K562 (cell line): ENCODE data around the gene ZNF451. TPM values are rescaled to one million over a fixed set of nuclear protein-coding genes. Genes with fewer than 3 reads are reported as not detected.
A peak's percentile ranks its signal among the peaks of the same experiment; 100 is the strongest.

Experiments
- ATAC-seq: fragments of 200-7000 bp; cut with Tn5 transposase; 3 replicates; pipeline ENCODE4 v1.9.1; 2020; ENCODE audit warnings: moderate library complexity
- BruUV-seq: library from RNA; stranded (reverse); fragments of 400-500 nt; replicated peaks from 2 replicates; lab custom pipeline; 2021; lab: Mats Ljungman, UMichigan
- CTCF ChIA-PET: fragments of 300-600 bp; formaldehyde crosslinking; extraction: SDS; loops from one replicate; lab custom pipeline; 2021; ENCODE audit warnings: low intra/inter-chr PET ratio; lab: Yijun Ruan, JAX
- POLR2A ChIA-PET: fragments of 300-600, 350-650 bp; sonication (Branson Sonifier 250); formaldehyde crosslinking; extraction: SDS; loops from one replicate; lab custom pipeline; 2021; ENCODE audit warnings: antibody characterized with exemption, inconsistent platforms; lab: Yijun Ruan, JAX
- DNase-seq, 4 experiments: peaks; one replicate each; pipeline versions ENCODE4 v3.0.0 to v3.0.0-alpha.2; 2011 to 2018; ENCODE audit warnings: low spot score in 3 of 4, mixed read lengths in 3 of 4; ENCODE audit errors: extremely low read depth in 1 of 4
- FAIRE-seq: peaks from 2 replicates; lab custom pipeline; 2011; peaks lifted over from hg19 to GRCh38; lab: Jason Lieb, UNC
- H2AFZ ChIP-seq: 2 replicates; pipeline ENCODE4 v1.6.0; 2011; ENCODE audit warnings: low read depth, low read length, control low read depth, inconsistent platforms
- H3K27ac ChIP-seq: fragments of 200-600 bp; 3 replicates; pipeline ENCODE4 v1.8.0; 2011; ENCODE audit warnings: low read depth, mild to moderate bottlenecking, control low read depth, inconsistent platforms, low read length, moderate library complexity, mixed read lengths; ENCODE audit errors: extremely low read depth
- H3K27me3 ChIP-seq, 2 experiments: fragments of 300-600 bp in 1 of 2; 2 replicates in 1 of 2; 3 replicates in 1 of 2; pipeline versions ENCODE4 v1.6.0 to v1.8.0; 2011; ENCODE audit warnings: inconsistent platforms in 2 of 2, low read length in 2 of 2, mild to moderate bottlenecking in 1 of 2, mixed read lengths in 1 of 2, moderate library complexity in 1 of 2; ENCODE audit not compliant: control insufficient read depth in 2 of 2, insufficient read depth in 2 of 2
- H3K36me3 ChIP-seq: fragments of 300-600 bp; 3 replicates; pipeline ENCODE4 v1.8.0; 2011; ENCODE audit warnings: mild to moderate bottlenecking, low read length, inconsistent platforms; ENCODE audit not compliant: control insufficient read depth, insufficient read depth
- H3K4me1 ChIP-seq, 2 experiments: fragments of 200-600 bp in 1 of 2; replicated peaks in 1 of 2; 2 replicates in 1 of 2; 3 replicates in 1 of 2; pipeline versions ENCODE4 v1.5.1 to v1.8.0; 2011; ENCODE audit warnings: inconsistent platforms in 2 of 2, low read length in 2 of 2, mild to moderate bottlenecking in 1 of 2, mixed read lengths in 1 of 2, moderate library complexity in 1 of 2; ENCODE audit not compliant: control insufficient read depth in 2 of 2, insufficient read depth in 2 of 2
- H3K4me2 ChIP-seq: 2 replicates; pipeline ENCODE4 v1.6.1; 2011; ENCODE audit warnings: low read length, control low read depth, inconsistent platforms, mixed read lengths; ENCODE audit not compliant: insufficient read depth
- H3K4me3 ChIP-seq: fragments of 200-600 bp; sonication (generic), shearing (Covaris generic); 2 replicates; pipeline ENCODE4 v1.5.1; 2016; ENCODE audit warnings: control low read depth, inconsistent platforms
- H3K79me2 ChIP-seq: fragments of 200-600 bp; 3 replicates; pipeline ENCODE4 v1.8.0; 2011; ENCODE audit warnings: low read length, inconsistent platforms; ENCODE audit not compliant: control insufficient read depth, insufficient read depth
- H3K9ac ChIP-seq, 2 experiments: 2 replicates each; pipeline versions ENCODE4 v1.6.0 to v1.6.1; 2011; ENCODE audit warnings: low read depth in 2 of 2, low read length in 2 of 2, control low read depth in 1 of 2, inconsistent platforms in 1 of 2, mild to moderate bottlenecking in 1 of 2, mixed read lengths in 1 of 2; ENCODE audit not compliant: insufficient read depth in 1 of 2
- H3K9me1 ChIP-seq: one replicate; pipeline ENCODE4 v1.6.0; 2011; ENCODE audit warnings: inconsistent platforms, mild to moderate bottlenecking, low read length, moderate library complexity; ENCODE audit not compliant: control insufficient read depth, insufficient read depth
- H3K9me3 ChIP-seq: replicated peaks from 2 replicates; pipeline ENCODE4 v1.5.1; 2011; ENCODE audit warnings: low read depth, low read length, inconsistent platforms; ENCODE audit not compliant: control insufficient read depth, insufficient read depth
- H4K20me1 ChIP-seq: replicated peaks from 2 replicates; pipeline ENCODE4 v1.6.1; 2011; ENCODE audit warnings: low read length, inconsistent platforms, mixed read lengths; ENCODE audit not compliant: control insufficient read depth, insufficient read depth
- ADNP ChIP-seq: fragments of 200-800 bp; sonication (Bioruptor generic); IDR thresholded peaks from 2 replicates; pipeline ENCODE4 v1.6.1; 2016; ENCODE audit warnings: missing genetic modification characterization, missing compliant biosample characterization
- CBFA2T3 ChIP-seq: fragments of 450-650 bp; IDR thresholded peaks from 2 replicates; pipeline ENCODE4 v1.6.1; 2017
- DNMT1 ChIP-seq: fragments of 450-650 bp; IDR thresholded peaks from 2 replicates; pipeline ENCODE4 v1.6.1; 2016; ENCODE audit warnings: antibody characterized with exemption, mild to moderate bottlenecking
- EP400 ChIP-seq: fragments of 450-650 bp; IDR thresholded peaks from 2 replicates; pipeline ENCODE4 v1.6.1; 2017; ENCODE audit warnings: antibody characterized with exemption, mild to moderate bottlenecking, moderate library complexity
- ETS1 ChIP-seq: conservative IDR thresholded peaks from 2 replicates; pipeline ENCODE4 v1.6.1; 2011; ENCODE audit warnings: low read depth, mild to moderate bottlenecking, low read length; ENCODE audit not compliant: control insufficient read depth
- KLF6 ChIP-seq: fragments of 250-450 bp; sonication (Bioruptor Pico); IDR thresholded peaks from 2 replicates; pipeline ENCODE4 v1.4.0; 2020; ENCODE audit warnings: mild to moderate bottlenecking, moderate library complexity, borderline replicate concordance
- NCOA2 ChIP-seq, 2 experiments: fragments of 450-650 bp; IDR thresholded peaks; 2 replicates each; pipeline ENCODE4 v1.6.1; 2018; ENCODE audit warnings: mild to moderate bottlenecking in 2 of 2, moderate library complexity in 1 of 2; ENCODE audit not compliant: partially characterized antibody in 2 of 2
- NELFE ChIP-seq: IDR thresholded peaks from 2 replicates; pipeline ENCODE4 v1.6.1; 2011; ENCODE audit warnings: mild to moderate bottlenecking; ENCODE audit not compliant: insufficient read depth, insufficient read length
- NKRF ChIP-seq: fragments of 450-650 bp; IDR thresholded peaks from 2 replicates; pipeline ENCODE4 v1.6.1; 2016; ENCODE audit warnings: borderline replicate concordance
- POLR2A ChIP-seq: fragments of 450-650 bp; conservative IDR thresholded peaks from 2 replicates; pipeline ENCODE4 v1.6.1; 2016
- SMAD2 ChIP-seq: fragments of 150-350 bp; IDR thresholded peaks from 2 replicates; pipeline ENCODE4 v1.6.1; 2014; ENCODE audit warnings: low read depth, mild to moderate bottlenecking, low read length
- SRF ChIP-seq, 2 experiments: fragments of 250-450, 450-650 bp in 1 of 2; sonication (Bioruptor Pico) in 1 of 2; sonication (generic) in 1 of 2; formaldehyde crosslinking; IDR thresholded peaks; 2 replicates each; pipeline versions ENCODE4 v1.5.0 to v1.5.1; 2020 to 2022; ENCODE audit warnings: mild to moderate bottlenecking in 1 of 2, missing genetic modification reagents in 1 of 2
- SUPT5H ChIP-seq: fragments of 450-650 bp; IDR thresholded peaks from 2 replicates; pipeline ENCODE4 v1.6.1; 2016
- ZC3H8 ChIP-seq: fragments of 450-650 bp; IDR thresholded peaks from 2 replicates; pipeline ENCODE4 v1.6.1; 2017
- ZNF445 ChIP-seq: fragments of 250-450 bp; sonication (Bioruptor Pico); IDR thresholded peaks from 2 replicates; pipeline ENCODE4 v1.4.0; 2020; ENCODE audit warnings: low read depth, mild to moderate bottlenecking, moderate library complexity
- WGBS: fragments of 100-300 bp; shearing (Covaris generic); methylation state at CpG from one replicate; pipeline ENCODE4 v1.1.6; 2016; ENCODE audit warnings: low coverage, mixed read lengths; ENCODE audit not compliant: insufficient coverage; ENCODE audit errors: missing lambda C conversion rate; 5-methylcytosine and 5-hydroxymethylcytosine counted together
- in situ Hi-C: fragments of 300-500 bp; cut with MboI; formaldehyde crosslinking; loops from 4 replicates; pipeline ENCODE4 v1.15.0; 2018; ENCODE audit warnings: inconsistent platforms, mixed read lengths
- intact Hi-C: fragments of 100-400 bp; cut with micrococcal nuclease; formaldehyde crosslinking; loops from 2 replicates; pipeline ENCODE4 v1.14.2; 2022
- polyA plus RNA-seq, 8 experiments: library from polyadenylated mRNA; depleted of rRNA in 4 of 8; stranded (reverse) in 5 of 8; unstranded in 3 of 8; fragments of >200 nt; fragmentation: Nextera tagmentation in 2 of 8; fragmentation: Illumina TruSeq in 1 of 8; extraction: Ambion mirVana in 2 of 8; extraction: Trizol in 1 of 8; gene quantifications; 2 replicates each; pipeline versions ENCODE4 v1.2.1 to v1.2.3, GENCODE V29; 2011 to 2014; ENCODE audit warnings: inconsistent platforms in 1 of 8, missing spikeins in 1 of 8
- total RNA-seq, 7 experiments: library from RNA; depleted of rRNA in 6 of 7; stranded (reverse); fragments of >200 nt in 6 of 7; fragmentation: Illumina TruSeq in 2 of 7; extraction: Trizol in 2 of 7; gene quantifications; 2 replicates each; pipeline versions ENCODE4 v1.2.1 to v1.2.3, GENCODE V29; 2011 to 2021; ENCODE audit warnings: low replicate concordance in 1 of 7

The ZNF451 gene
- total and polyA plus RNA-seq, 9 of the 15 experiments (the other 6 are each of a cell fraction or from before 2014, with no cell fraction given) = 16.1 to 74.3 (median 38.3) TPM

DNA sequence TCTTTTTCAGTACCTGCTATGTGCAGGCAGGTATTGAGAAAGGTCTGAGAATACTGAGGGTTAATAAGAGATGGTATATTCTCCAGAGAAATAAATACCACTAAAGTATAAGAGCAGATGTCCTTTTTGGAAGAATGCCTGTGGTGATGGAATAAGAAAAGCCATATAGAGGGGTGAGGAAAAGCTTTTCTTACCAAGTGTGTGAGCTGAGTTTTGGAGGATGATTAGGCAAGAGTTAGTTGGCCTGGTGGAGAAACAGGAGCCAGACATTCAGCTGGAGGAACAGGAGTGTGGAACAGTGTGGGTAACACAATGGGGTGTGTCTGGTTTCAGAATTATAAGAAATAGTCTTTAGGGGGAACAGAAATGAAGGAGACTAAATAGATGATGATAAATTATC, 19.9 kb downstream of the ZNF451 start:
- no peak for DNase-seq
- BruUV-seq = no TSS peak
- Histone ChIP-seq H3K9me1 (no peaks in the 10 kb centered on the region), H3K9ac (no peak overlapping the region), H3K27ac (no peak overlapping the region), H3K27me3 (no peaks in the 10 kb centered on the region), H2AFZ (no peak overlapping the region), H4K20me1 (no peaks in the 10 kb centered on the region), H3K4me3 (no peak overlapping the region), H3K4me2 (no peak overlapping the region), H3K79me2 (peaks cover 89% of the 10 kb centered on the region), H3K4me1 (no peaks in the 10 kb centered on the region), H3K36me3 (peaks cover 48% of the 10 kb centered on the region), H3K9me3 (no peaks in the 10 kb centered on the region)
- ChIA-PET CTCF (no interaction called here), POLR2A (interaction anchor here (0.8 to 1.6 kb wide), 3 partner anchors 10 to 207 kb away, joined by 3 read pairs; no protein-coding TSS in a partner anchor)
- FAIRE-seq = peak; percentile 23
- intact Hi-C loops (no loop called here), in situ Hi-C loops (no loop called here)
- TF ChIP-seq SRF (CRISPR knock-in tag; IDR thresholded peaks at IDR 0.05) (no peak), POLR2A (0 out of 2 replicates have a peak, but pooled peaks have one; percentile 37)
- ATAC-seq = peak; percentile 43

DNA sequence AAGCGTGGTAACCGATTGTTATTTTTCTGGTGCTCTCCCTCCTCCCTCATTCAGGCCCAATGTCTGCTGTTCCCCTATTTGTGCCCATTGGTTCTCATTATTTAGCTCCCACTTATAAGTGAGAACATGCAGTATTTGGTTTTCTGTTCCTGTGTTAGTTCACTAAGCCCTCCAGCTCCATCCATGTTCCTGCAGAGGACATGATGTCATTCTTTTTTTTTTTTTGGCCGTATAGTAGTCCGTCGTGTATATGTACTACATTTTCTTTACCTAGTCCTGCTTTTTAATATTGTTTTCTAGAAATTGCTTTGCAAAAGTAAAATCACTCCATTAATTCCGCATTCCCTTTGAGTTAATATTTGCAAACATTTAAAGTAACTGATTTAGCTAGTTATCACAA, 23.1 kb downstream of the ZNF451 start:
- ChIA-PET CTCF (no interaction called here), POLR2A (interaction anchor here (1.8 to 4.8 kb wide), 2 partner anchors 10 to 17 kb away, joined by 4 to 21 read pairs; no protein-coding TSS in a partner anchor)
- H3K9me1 ChIP-seq = no peaks in the 10 kb centered on the region
- no peaks in the 10 kb centered on the region for H4K20me1 ChIP-seq
- no peak overlapping the region for H3K4me3 ChIP-seq
- H3K27me3 ChIP-seq = no peaks in the 10 kb centered on the region
- TF ChIP-seq EP400 (no peak), CBFA2T3 (no peak), ZC3H8 (no peak), ETS1 (no peak), ADNP (no peak), SMAD2 (no peak), SUPT5H (no peak), KLF6 (CRISPR knock-in tag) (no peak), NCOA2 (IDR thresholded peaks at IDR 0.05; ENCODE audit: partially characterized antibody in 2 of 2) (no peak), NELFE (no peak), POLR2A (no peak), DNMT1 (no peak), ZNF445 (CRISPR knock-in tag) (no peak), NKRF (no peak)
- H3K79me2 ChIP-seq = peaks cover 90% of the 10 kb centered on the region
- no peaks in the 10 kb centered on the region for H3K9me3 ChIP-seq
- peaks cover 0 to 8% of the 10 kb centered on the region in 2 experiments; a peak in 1 of 5 replicates for H3K4me1 ChIP-seq
- H3K9ac ChIP-seq = no peak overlapping the region
- in situ Hi-C loops (no loop called here), intact Hi-C loops (no loop called here)
- H3K4me2 ChIP-seq = no peak overlapping the region
- no peak for DNase-seq
- H3K27ac ChIP-seq = no peak overlapping the region
- peaks cover 27% of the 10 kb centered on the region for H3K36me3 ChIP-seq
- FAIRE-seq = no peak
- H2AFZ ChIP-seq = no peak overlapping the region
- 95% methylated on average over 6 of the region's 6 CpGs for WGBS
- ATAC-seq = no peak
- no TSS peak for BruUV-seq
